HL-60/S4 (cell line): Measurements from ENCODE around the gene SH2D4B.
"Not testable (repeated sequence)": the region's sequence is repeated elsewhere in the genome, so short reads cannot be mapped to it uniquely, and the experiment has no call there.

Source experiments
- in situ Hi-C: fragments of 300-500 bp; cut with MboI; formaldehyde crosslinking; loops from 2 replicates; pipeline ENCODE4 v1.14.3; 2022; ENCODE audit warnings: low sequenced_read_pairs

Gene SH2D4B

GRCh38 chr10:80523773-80524172, 13.9 kb upstream of the SH2D4B start:
- in situ Hi-C loops = no loop called here

- in situ Hi-C loops = no loop called here
Observed at GRCh38 chr10:80524190-80524909, 13.4 kb upstream of the SH2D4B start.

- in situ Hi-C loops = no loop called here
Observed at GRCh38 chr10:80526218-80526617, 11.5 kb upstream of the SH2D4B start.

- in situ Hi-C loops = no loop called here
Observed at GRCh38 chr10:80526742-80527141, 11.0 kb upstream of the SH2D4B start.

GRCh38 chr10:80528185-80528700, 9.5 kb upstream of the SH2D4B start:
- in situ Hi-C loops = no loop called here

GRCh38 chr10:80528901-80529300, 8.8 kb upstream of the SH2D4B start:
- in situ Hi-C loops = no loop called here

GRCh38 chr10:80529604-80530003, 8.1 kb upstream of the SH2D4B start:
- in situ Hi-C loops = no loop called here

- in situ Hi-C loops = no loop called here
Observed at GRCh38 chr10:80530251-80530650, 7.5 kb upstream of the SH2D4B start.

GRCh38 chr10:80530816-80531215, 6.9 kb upstream of the SH2D4B start:
- in situ Hi-C loops = no loop called here

- in situ Hi-C loops = no loop called here
Observed at GRCh38 chr10:80532571-80532970, 5.1 kb upstream of the SH2D4B start.

GRCh38 chr10:80534059-80534458, 3.6 kb upstream of the SH2D4B start:
- in situ Hi-C loops = not testable (repeated sequence)

GRCh38 chr10:80534646-80535045, 3.1 kb upstream of the SH2D4B start:
- in situ Hi-C loops = not testable (repeated sequence)

- in situ Hi-C loops = no loop called here
Observed at GRCh38 chr10:80535671-80536360, 1.9 kb upstream of the SH2D4B start.

GRCh38 chr10:80536361-80536835, 1.3 kb upstream of the SH2D4B start:
- in situ Hi-C loops = no loop called here

GRCh38 chr10:80537086-80537735, 491 bp upstream of the SH2D4B start:
- in situ Hi-C loops = no loop called here

GRCh38 chr10:80538481-80539185, 931 bp downstream of the SH2D4B start:
- in situ Hi-C loops = no loop called here

GRCh38 chr10:80539421-80540031, 1.8 kb downstream of the SH2D4B start:
- in situ Hi-C loops = no loop called here

GRCh38 chr10:80540136-80540535, 2.4 kb downstream of the SH2D4B start:
- in situ Hi-C loops = no loop called here

GRCh38 chr10:80540618-80540980, 2.9 kb downstream of the SH2D4B start:
- in situ Hi-C loops = no loop called here

GRCh38 chr10:80540981-80541750, 3.5 kb downstream of the SH2D4B start:
- in situ Hi-C loops = no loop called here
